IMR-90 (cell line): Measurements from ENCODE around the gene TUBD1. TPM values are rescaled to one million over a fixed set of nuclear protein-coding genes. Genes with fewer than 3 reads are reported as not detected.

Experiments used
- ATAC-seq: fragments of 200-7000 bp; cut with Tn5 transposase; 2 replicates; pipeline ENCODE4 v1.9.1; 2020; ENCODE audit warnings: low read depth, mild to moderate bottlenecking, moderate library complexity
- BruUV-seq: library from RNA; stranded (reverse); fragments of 400-500 nt; replicated peaks from 2 replicates; lab custom pipeline; 2021; lab: Mats Ljungman, UMichigan
- CTCF ChIA-PET: fragments of 300-600 bp; formaldehyde crosslinking; extraction: SDS; loops from one replicate; lab custom pipeline; 2021; ENCODE audit warnings: antibody characterized with exemption; lab: Yijun Ruan, JAX
- POLR2A ChIA-PET: fragments of 300-600 bp; sonication (Branson Sonifier 250); formaldehyde crosslinking; loops from one replicate; lab custom pipeline; 2022; ENCODE audit warnings: antibody characterized with exemption; ENCODE audit not compliant: unreplicated experiment; lab: Charles Lee
- DNase-seq: peaks from one replicate; pipeline ENCODE4 v3.0.0; 2013
- H2AFZ ChIP-seq: replicated peaks from 2 replicates; pipeline ENCODE3; 2013; ENCODE audit warnings: low read length, mild to moderate bottlenecking; ENCODE audit not compliant: poor library complexity
- H2AK5ac ChIP-seq: 2 replicates; pipeline ENCODE4 v1.6.1; 2013; ENCODE audit warnings: low read depth, low read length, inconsistent platforms
- H2AK9ac ChIP-seq: replicated peaks from 2 replicates; pipeline ENCODE3; 2013; ENCODE audit warnings: mild to moderate bottlenecking, low read depth, low read length, moderate library complexity; ENCODE audit not compliant: poor library complexity
- H2BK120ac ChIP-seq: 2 replicates; pipeline ENCODE4 v1.6.1; 2013; ENCODE audit warnings: low read depth, low read length, inconsistent platforms
- H2BK15ac ChIP-seq: 3 replicates; pipeline ENCODE4 v1.6.1; 2013; ENCODE audit warnings: low read depth, low read length, inconsistent platforms
- H2BK20ac ChIP-seq: 2 replicates; pipeline ENCODE4 v1.6.1; 2013; ENCODE audit warnings: low read depth, mild to moderate bottlenecking, inconsistent platforms, low read length, moderate library complexity
- H2BK5ac ChIP-seq: 2 replicates; pipeline ENCODE4 v1.6.1; 2013; ENCODE audit warnings: mild to moderate bottlenecking, low read depth, low read length, inconsistent platforms; ENCODE audit not compliant: poor library complexity, severe bottlenecking
- H3K14ac ChIP-seq: replicated peaks from 2 replicates; pipeline ENCODE4 v1.6.1; 2013; ENCODE audit warnings: low read depth, low read length, inconsistent platforms
- H3K18ac ChIP-seq: 2 replicates; pipeline ENCODE4 v1.6.1; 2013; ENCODE audit warnings: low read depth, low read length, control low read depth
- H3K23ac ChIP-seq: 2 replicates; pipeline ENCODE4 v1.6.1; 2013; ENCODE audit warnings: low read depth, low read length, inconsistent platforms
- H3K27ac ChIP-seq: 2 replicates; pipeline ENCODE4 v1.5.1; 2013; ENCODE audit warnings: mild to moderate bottlenecking, control low read depth, low read length; ENCODE audit not compliant: insufficient read depth
- H3K27me3 ChIP-seq: 2 replicates; pipeline ENCODE4 v1.6.1; 2013; ENCODE audit warnings: low read length; ENCODE audit not compliant: control insufficient read depth, insufficient read depth
- H3K36me3 ChIP-seq: 2 replicates; pipeline ENCODE4 v1.6.1; 2013; ENCODE audit warnings: low read length, mixed read lengths; ENCODE audit not compliant: control insufficient read depth, insufficient read depth
- H3K4ac ChIP-seq: 2 replicates; pipeline ENCODE4 v1.6.1; 2013; ENCODE audit warnings: low read depth, low read length, inconsistent platforms
- H3K4me1 ChIP-seq: 2 replicates; pipeline ENCODE4 v1.6.1; 2013; ENCODE audit warnings: low read length, mixed read lengths; ENCODE audit not compliant: control insufficient read depth, insufficient read depth
- H3K4me2 ChIP-seq: 2 replicates; pipeline ENCODE4 v1.6.1; 2013; ENCODE audit warnings: low read depth, mild to moderate bottlenecking, control low read depth, low read length, moderate library complexity
- H3K4me3 ChIP-seq: 2 replicates; pipeline ENCODE4 v1.5.1; 2013; ENCODE audit warnings: low read depth, mild to moderate bottlenecking, control low read depth, low read length, moderate library complexity; ENCODE audit not compliant: insufficient read depth
- H3K56ac ChIP-seq: 2 replicates; pipeline ENCODE4 v1.6.1; 2013; ENCODE audit warnings: low read length, inconsistent platforms; ENCODE audit not compliant: insufficient read depth; ENCODE audit errors: extremely low read depth
- H3K79me1 ChIP-seq, 2 experiments: 2 replicates each; pipeline ENCODE4 v1.6.1; 2013; ENCODE audit warnings: low read length in 2 of 2, inconsistent platforms in 1 of 2, low read depth in 1 of 2
- H3K9ac ChIP-seq: 2 replicates; pipeline ENCODE4 v1.6.1; 2013; ENCODE audit warnings: low read depth, low read length, control low read depth
- H3K9me1 ChIP-seq: 2 replicates; pipeline ENCODE4 v1.6.1; 2013; ENCODE audit warnings: low read length, inconsistent platforms; ENCODE audit not compliant: insufficient read depth
- H3K9me3 ChIP-seq: 2 replicates; pipeline ENCODE4 v1.6.1; 2013; ENCODE audit warnings: low read length; ENCODE audit not compliant: control insufficient read depth, insufficient read depth
- H4K20me1 ChIP-seq: 2 replicates; pipeline ENCODE4 v1.6.1; 2013; ENCODE audit warnings: low read length, inconsistent platforms; ENCODE audit not compliant: insufficient read depth
- H4K5ac ChIP-seq: 2 replicates; pipeline ENCODE4 v1.6.1; 2013; ENCODE audit warnings: mild to moderate bottlenecking, low read depth, low read length, control low read depth
- H4K8ac ChIP-seq, 2 experiments: 2 replicates each; pipeline ENCODE4 v1.6.1; 2013; ENCODE audit warnings: low read depth in 2 of 2, low read length in 2 of 2, control low read depth in 1 of 2, inconsistent platforms in 1 of 2
- H4K91ac ChIP-seq: 2 replicates; pipeline ENCODE4 v1.6.1; 2013; ENCODE audit warnings: low read depth, low read length, inconsistent platforms; ENCODE audit not compliant: insufficient read depth
- BHLHE40 ChIP-seq: fragments of 150-350 bp; IDR thresholded peaks from 2 replicates; pipeline ENCODE4 v1.6.1; 2016; ENCODE audit warnings: mild to moderate bottlenecking, low read depth, low read length
- CEBPB ChIP-seq: IDR thresholded peaks from 2 replicates; pipeline ENCODE4 v1.6.1; 2012; ENCODE audit warnings: low read depth, low read length, improper control_type of control experiment
- CHD1 ChIP-seq: IDR thresholded peaks from 2 replicates; pipeline ENCODE4 v1.6.1; 2012; ENCODE audit warnings: low read depth, low read length, improper control_type of control experiment
- CTCF ChIP-seq: conservative IDR thresholded peaks from 2 replicates; pipeline ENCODE4 v1.5.1; 2012; ENCODE audit warnings: mild to moderate bottlenecking, low read depth, low read length, improper control_type of control experiment
- ELK1 ChIP-seq: fragments of 150-350 bp; IDR thresholded peaks from 2 replicates; pipeline ENCODE4 v1.6.1; 2016; ENCODE audit warnings: low read depth, mild to moderate bottlenecking, low read length, moderate library complexity, borderline replicate concordance
- FOS ChIP-seq: fragments of 150-350 bp; IDR thresholded peaks from 2 replicates; pipeline ENCODE4 v1.6.1; 2016; ENCODE audit warnings: low read depth, low read length
- MAFK ChIP-seq: IDR thresholded peaks from 2 replicates; pipeline ENCODE4 v1.6.1; 2012; ENCODE audit warnings: low read depth, low read length, improper control_type of control experiment
- MAZ ChIP-seq: IDR thresholded peaks from 2 replicates; pipeline ENCODE4 v1.6.1; 2012; ENCODE audit warnings: low read depth, mild to moderate bottlenecking, low read length, improper control_type of control experiment, moderate library complexity, borderline replicate concordance
- MXI1 ChIP-seq: IDR thresholded peaks from 2 replicates; pipeline ENCODE4 v1.6.1; 2012; ENCODE audit warnings: low read depth, mild to moderate bottlenecking, low read length, moderate library complexity, borderline replicate concordance
- POLR2A ChIP-seq: IDR thresholded peaks from 2 replicates; pipeline ENCODE4 v1.6.1; 2012; ENCODE audit warnings: mild to moderate bottlenecking, low read depth, low read length
- RAD21 ChIP-seq: IDR thresholded peaks from 2 replicates; pipeline ENCODE4 v1.6.1; 2012; ENCODE audit warnings: low read length, improper control_type of control experiment
- RCOR1 ChIP-seq: IDR thresholded peaks from 2 replicates; pipeline ENCODE4 v1.6.1; 2012; ENCODE audit warnings: mild to moderate bottlenecking, low read length, improper control_type of control experiment; ENCODE audit not compliant: insufficient replicate concordance
- RFX5 ChIP-seq: IDR thresholded peaks from 2 replicates; pipeline ENCODE4 v1.8.0; 2012; ENCODE audit warnings: low read depth, mild to moderate bottlenecking, low read length, moderate library complexity
- SMC3 ChIP-seq: fragments of 150-350 bp; IDR thresholded peaks from 2 replicates; pipeline ENCODE4 v1.6.1; 2016; ENCODE audit warnings: low read depth, mild to moderate bottlenecking, antibody characterized with exemption, low read length, moderate library complexity
- WGBS, 2 experiments: methylation state at CpG; one replicate each; pipeline versions ENCODE4 v1.1.5 to v1.1.7; 2013; ENCODE audit warnings: missing lambda C conversion rate in 2 of 2; ENCODE audit not compliant: insufficient read length in 1 of 2; ENCODE audit errors: extremely low coverage in 2 of 2; 5-methylcytosine and 5-hydroxymethylcytosine counted together
- dilution Hi-C: fragments of 300-500 bp; cut with HindIII; formaldehyde crosslinking; loops from one replicate; pipeline ENCODE4 v1.14.3; 2018; ENCODE audit warnings: low sequenced_read_pairs; ENCODE audit not compliant: unreplicated experiment
- in situ Hi-C: fragments of 300-500 bp; cut with MboI; formaldehyde crosslinking; loops from 3 replicates; pipeline ENCODE4 v1.14.3; 2019; ENCODE audit warnings: low sequenced_read_pairs, inconsistent platforms, mixed read lengths
- intact Hi-C: fragments of 100-400 bp; cut with micrococcal nuclease; formaldehyde crosslinking; loops from 2 replicates; pipeline ENCODE4 v1.10.0; 2022
- polyA plus RNA-seq, 3 experiments: library from polyadenylated mRNA; depleted of rRNA; stranded (reverse); fragments of >200 nt; gene quantifications; 2 replicates each; pipeline ENCODE4 v1.2.3, GENCODE V29; 2012; ENCODE audit warnings: low replicate concordance in 1 of 3
- total RNA-seq: library from RNA; depleted of rRNA; stranded (reverse); fragments of >200 nt; gene quantifications from 2 replicates; pipeline ENCODE4 v1.2.3, GENCODE V29; 2012

The TUBD1 gene
- total and polyA plus RNA-seq, 2 of the 4 experiments (the other 2 are of a cell fraction) = 2.2 to 4.7 TPM

- Histone ChIP-seq H3K18ac (peak overlapping the region; percentile 58; the same call in 1 of the 2 replicates), H3K4me3 (no peak overlapping the region), H3K79me1 (peaks cover 21 to 49% of the 10 kb centered on the region in 2 experiments), H3K36me3 (no peaks in the 10 kb centered on the region), H3K4me2 (no peak overlapping the region), H3K4me1 (peaks cover 25% of the 10 kb centered on the region), H3K27me3 (no peaks in the 10 kb centered on the region), H3K9me3 (no peaks in the 10 kb centered on the region), H3K4ac (peak overlapping the region; percentile 91), H3K23ac (peak overlapping the region; percentile 92; the same call in 1 of the 2 replicates), H2BK20ac (peak overlapping the region; percentile 84; the same call in 1 of the 2 replicates), H4K20me1 (no peaks in the 10 kb centered on the region), H2AK9ac (peak overlapping the region; percentile 33), H4K5ac (peak overlapping the region; percentile 37; the same call in 1 of the 2 replicates), H3K9me1 (peaks cover 9% of the 10 kb centered on the region), H2BK120ac (peak overlapping the region; percentile 90), H2BK5ac (peak overlapping the region; percentile 90), H4K91ac (peak overlapping the region; percentile 57), H2BK15ac (peak overlapping the region; percentile 63; the same call in 2 of the 3 replicates), H3K56ac (no peak overlapping the region), H2AFZ (no peak overlapping the region), H3K27ac (peak overlapping the region; percentile 60; the same call in 1 of the 2 replicates), H2AK5ac (peak overlapping the region; percentile 88), H4K8ac (peak overlapping the region; percentile 12 to 81; a peak in 3 of 4 replicates), H3K9ac (no peak overlapping the region), H3K14ac (peak overlapping the region; percentile 92)
- in situ Hi-C loops = no loop called here
- no TSS peak for BruUV-seq
- 95% methylated on average over 2 of the region's 4 CpGs; no CpG with 5 or more reads in 1 of the 2 experiments for WGBS, 2 experiments
- no peak for ATAC-seq
- CTCF ChIA-PET = interaction anchor here (1.1 kb wide), 1 partner anchor 73 kb away, joined by 4 read pairs; no protein-coding TSS in a partner anchor
- dilution Hi-C loops = no loop called here
- intact Hi-C loops = no loop called here
- POLR2A ChIA-PET = no interaction called here
- no peak for DNase-seq
- TF ChIP-seq RCOR1 (no peak), MAFK (no peak), SMC3 (no peak), POLR2A (no peak), FOS (no peak), BHLHE40 (no peak), MAZ (no peak), ELK1 (no peak), MXI1 (no peak), CEBPB (no peak), RAD21 (no peak), RFX5 (no peak), CHD1 (no peak), CTCF (no peak)
Observed at GRCh38 chr17:59826706-59827453, 65.9 kb downstream of the TUBD1 start.
